CD14-positive monocyte (primary cell): ENCODE results near the gene SLIT3. TPM values are rescaled to one million over a fixed set of nuclear protein-coding genes. Genes with fewer than 3 reads are reported as not detected.

Experiments
- DNase-seq, 3 donors: peaks; one replicate each; pipeline ENCODE4 v3.0.0-alpha.2; 2011 to 2022
- H2AFZ ChIP-seq: 2 replicates; pipeline ENCODE4 v1.6.0; 2012; ENCODE audit warnings: mild to moderate bottlenecking, low read depth, low read length, inconsistent platforms; ENCODE audit not compliant: insufficient read depth, poor library complexity, severe bottlenecking
- H3K27ac ChIP-seq, 2 donors: 1 replicate in 1 of 2; 2 replicates in 1 of 2; pipeline ENCODE4 v1.5.1; 2012 to 2013; ENCODE audit warnings: low read length in 2 of 2, control low read depth in 1 of 2, inconsistent platforms in 1 of 2, low read depth in 1 of 2, mild to moderate bottlenecking in 1 of 2
- H3K27me3 ChIP-seq, 2 donors: one replicate each; pipeline versions ENCODE4 v1.6.0 to v1.6.1; 2011 to 2013; ENCODE audit warnings: low read length in 2 of 2; ENCODE audit not compliant: control insufficient read depth in 2 of 2, insufficient read depth in 2 of 2
- H3K36me3 ChIP-seq, 2 donors: replicated peaks in 1 of 2; 1 replicate in 1 of 2; 2 replicates in 1 of 2; pipeline versions ENCODE4 v1.5.1 to v1.6.1; 2012 to 2013; ENCODE audit warnings: low read length in 2 of 2, control low read depth in 1 of 2, inconsistent platforms in 1 of 2, mild to moderate bottlenecking in 1 of 2; ENCODE audit not compliant: insufficient read depth in 2 of 2, control insufficient read depth in 1 of 2
- H3K4me1 ChIP-seq, 2 donors: 1 replicate in 1 of 2; 2 replicates in 1 of 2; pipeline versions ENCODE4 v1.5.1 to v1.6.1; 2012 to 2013; ENCODE audit warnings: low read length in 2 of 2, control low read depth in 1 of 2, inconsistent platforms in 1 of 2, mild to moderate bottlenecking in 1 of 2, moderate library complexity in 1 of 2; ENCODE audit not compliant: insufficient read depth in 2 of 2, control insufficient read depth in 1 of 2
- H3K4me2 ChIP-seq: replicated peaks from 2 replicates; pipeline ENCODE3; 2012; ENCODE audit warnings: low read length, moderate library complexity, mild to moderate bottlenecking; ENCODE audit not compliant: poor library complexity, severe bottlenecking; ENCODE audit errors: extremely low read depth
- H3K4me3 ChIP-seq, 3 experiments: fragments of 200-600 bp in 1 of 3; sonication (generic) in 1 of 3; replicated peaks in 1 of 3; 1 replicate in 2 of 3; 2 replicates in 1 of 3; pipeline ENCODE4 v1.5.1; 2011 to 2013; ENCODE audit warnings: low read length in 3 of 3, mild to moderate bottlenecking in 3 of 3, control low read depth in 2 of 3, low read depth in 2 of 3, inconsistent platforms in 1 of 3, moderate library complexity in 1 of 3
- H3K79me2 ChIP-seq: 2 replicates; pipeline ENCODE4 v1.6.0; 2012; ENCODE audit warnings: mild to moderate bottlenecking, control low read depth, inconsistent platforms, low read length, moderate library complexity; ENCODE audit not compliant: insufficient read depth
- H3K9ac ChIP-seq: 2 replicates; pipeline ENCODE4 v1.6.0; 2017; ENCODE audit warnings: low read length, mild to moderate bottlenecking; ENCODE audit not compliant: insufficient read depth, poor library complexity, severe bottlenecking
- H3K9me3 ChIP-seq, 2 donors: replicated peaks in 1 of 2; 1 replicate in 1 of 2; 2 replicates in 1 of 2; pipeline versions ENCODE4 v1.5.1 to v1.6.1; 2012 to 2013; ENCODE audit warnings: low read length in 2 of 2, control low read depth in 1 of 2; ENCODE audit not compliant: control insufficient read depth in 1 of 2, insufficient read depth in 1 of 2
- H4K20me1 ChIP-seq: 2 replicates; pipeline ENCODE4 v1.6.0; 2012; ENCODE audit warnings: mild to moderate bottlenecking, low read length, control low read depth, moderate library complexity; ENCODE audit not compliant: insufficient read depth
- H3K27ac Mint-ChIP-seq, 7 donors: one replicate each; pipeline ENCODE4 v1.8.0; 2020; ENCODE audit warnings: mild to moderate bottlenecking in 7 of 7, mixed read lengths in 7 of 7, moderate library complexity in 6 of 7, inconsistent platforms in 2 of 7
- H3K27me3 Mint-ChIP-seq, 3 donors: one replicate each; pipeline ENCODE4 v1.8.0; 2021 to 2022; ENCODE audit warnings: low read depth in 3 of 3, mild to moderate bottlenecking in 3 of 3, mixed read lengths in 3 of 3, moderate library complexity in 3 of 3, inconsistent platforms in 1 of 3
- H3K36me3 Mint-ChIP-seq, 2 donors: one replicate each; pipeline ENCODE4 v1.8.0; 2020; ENCODE audit warnings: mixed read lengths in 2 of 2, inconsistent platforms in 1 of 2, mild to moderate bottlenecking in 1 of 2
- H3K4me1 Mint-ChIP-seq: one replicate; pipeline ENCODE4 v1.8.0; 2020; ENCODE audit warnings: mild to moderate bottlenecking, mixed read lengths
- H3K4me3 Mint-ChIP-seq, 2 donors: one replicate each; pipeline ENCODE4 v1.8.0; 2020; ENCODE audit warnings: mild to moderate bottlenecking in 2 of 2, mixed read lengths in 2 of 2, moderate library complexity in 1 of 2
- H3K9me3 Mint-ChIP-seq, 7 donors: one replicate each; pipeline ENCODE4 v1.8.0; 2020 to 2022; ENCODE audit warnings: mixed read lengths in 7 of 7, mild to moderate bottlenecking in 6 of 7, moderate library complexity in 6 of 7, inconsistent platforms in 2 of 7
- CTCF ChIP-seq: fragments of 200-600 bp; IDR thresholded peaks from one replicate; pipeline ENCODE4 v1.8.0; 2022; ENCODE audit warnings: antibody characterized with exemption, mild to moderate bottlenecking
- WGBS: methylation state at CpG from one replicate; pipeline ENCODE4 v1.1.5; 2013; ENCODE audit warnings: missing lambda C conversion rate; ENCODE audit not compliant: insufficient coverage; 5-methylcytosine and 5-hydroxymethylcytosine counted together
- intact Hi-C, 2 donors: fragments of 100-400 bp; cut with micrococcal nuclease; formaldehyde crosslinking; loops; one replicate each; pipeline versions ENCODE4 v1.15.0 to v1.15.1; 2023
- polyA plus RNA-seq, 3 donors: library from polyadenylated mRNA; depleted of rRNA in 1 of 3; unstranded in 2 of 3; stranded (reverse) in 1 of 3; fragments of 300-500 nt in 2 of 3; fragments of >200 nt in 1 of 3; fragmentation: Illumina TruSeq in 2 of 3; gene quantifications; 1 replicate in 2 of 3; 2 replicates in 1 of 3; pipeline ENCODE4 v1.2.3, GENCODE V29; 2012 to 2021

The SLIT3 gene
- polyA plus RNA-seq, 3 donors = not detected

- intact Hi-C loops = no loop called here
- peaks cover 0 to 6% (median 0%) of the 10 kb centered on the region in 3 donors for H3K27me3 Mint-ChIP-seq
- Histone ChIP-seq H3K27me3 (no peaks in the 10 kb centered on the region), H3K4me2 (no peak overlapping the region), H4K20me1 (no peaks in the 10 kb centered on the region), H2AFZ (no peak overlapping the region), H3K79me2 (no peaks in the 10 kb centered on the region), H3K9ac (no peak overlapping the region), H3K9me3 (no peaks in the 10 kb centered on the region), H3K36me3 (no peaks in the 10 kb centered on the region), H3K4me1 (no peaks in the 10 kb centered on the region), H3K4me3 (no peak overlapping the region), H3K27ac (no peak overlapping the region)
- DNase-seq = no peak
- no peak overlapping the region for H3K27ac Mint-ChIP-seq
- TF ChIP-seq CTCF = no peak
- H3K4me3 Mint-ChIP-seq = no peak overlapping the region
- WGBS = 88% methylated on average over 13 of the region's 15 CpGs
- H3K9me3 Mint-ChIP-seq = no peaks in the 10 kb centered on the region
- no peaks in the 10 kb centered on the region for H3K36me3 Mint-ChIP-seq
- no peaks in the 10 kb centered on the region for H3K4me1 Mint-ChIP-seq
Measured at GRCh38 chr5:168707716-168708695, 592.9 kb downstream of the SLIT3 start.

- no peak overlapping the region for H2AFZ ChIP-seq
- DNase-seq = no peak
- H3K4me2 ChIP-seq = no peak overlapping the region
- H3K36me3 ChIP-seq = no peaks in the 10 kb centered on the region
- H3K36me3 Mint-ChIP-seq = no peaks in the 10 kb centered on the region
- no peaks in the 10 kb centered on the region for H3K4me1 Mint-ChIP-seq
- H3K79me2 ChIP-seq = no peaks in the 10 kb centered on the region
- H3K4me3 ChIP-seq = no peak overlapping the region
- WGBS = 81% methylated on average over 3 of the region's 5 CpGs
- TF ChIP-seq CTCF = no peak
- no peaks in the 10 kb centered on the region for H4K20me1 ChIP-seq
- H3K27ac Mint-ChIP-seq = no peak overlapping the region
- H3K4me3 Mint-ChIP-seq = no peak overlapping the region
- intact Hi-C loops = no loop called here
- no peaks in the 10 kb centered on the region for H3K4me1 ChIP-seq
- no peaks in the 10 kb centered on the region for H3K9me3 ChIP-seq
- H3K27ac ChIP-seq = no peak overlapping the region
- no peaks in the 10 kb centered on the region for H3K9me3 Mint-ChIP-seq
- H3K27me3 Mint-ChIP-seq = peaks cover 0 to 6% (median 0%) of the 10 kb centered on the region in 3 donors
- no peaks in the 10 kb centered on the region for H3K27me3 ChIP-seq
- no peak overlapping the region for H3K9ac ChIP-seq
Measured at GRCh38 chr5:168706655-168707069, 594.3 kb downstream of the SLIT3 start.
